ENCODE data around the gene UROD. TPM values are rescaled to one million over a fixed set of nuclear protein-coding genes. Genes with fewer than 3 reads are reported as not detected.

The UROD gene
- total RNA-seq, 1 donor from 2014 or later, result 96.1 TPM

GRCh38 chr1:45004281-45004920 is 7.7 kb upstream of the UROD start:
- Histone ChIP-seq H3K36me3 (ENCODE audit: insufficient read depth, low read length) (peaks cover 36% of the 10 kb centered on the region), H4K20me1 (ENCODE audit: insufficient read depth, low read length) (peaks cover 14% of the 10 kb centered on the region)
- H3K9me3 Mint-ChIP-seq (ENCODE audit: unreplicated experiment), result no peaks in the 10 kb centered on the region

GRCh38 chr1:45005761-45006160 is 6.3 kb upstream of the UROD start:
- Mint-ChIP-seq H3K36me3 (ENCODE audit: low read depth, unreplicated experiment) (peaks cover 29% of the 10 kb centered on the region), H3K4me3 (ENCODE audit: unreplicated experiment) (no peak overlapping the region), H3K27me3 (ENCODE audit: low read depth, unreplicated experiment) (no peaks in the 10 kb centered on the region), H3K9me3 (ENCODE audit: unreplicated experiment) (no peaks in the 10 kb centered on the region), H3K27ac (ENCODE audit: unreplicated experiment) (no peak overlapping the region), H3K4me1 (ENCODE audit: low read depth, unreplicated experiment) (peaks cover 4% of the 10 kb centered on the region)
- Histone ChIP-seq H2AFZ (ENCODE audit: low read depth, low read length) (no peak overlapping the region), H3K36me3 (ENCODE audit: insufficient read depth, low read length) (peaks cover 36% of the 10 kb centered on the region), H3K4me1 (ENCODE audit: insufficient read depth, low read length) (peaks cover 8% of the 10 kb centered on the region), H3K4me3 (ENCODE audit: insufficient read depth, low read depth, low read length) (no peak overlapping the region), H3K27ac (ENCODE audit: low read depth, low read length) (no peak overlapping the region), H3K79me2 (ENCODE audit: insufficient read depth, low read length) (peaks cover 20% of the 10 kb centered on the region), H3K9me3 (ENCODE audit: insufficient read depth, low read depth, low read length) (no peaks in the 10 kb centered on the region), H4K20me1 (ENCODE audit: insufficient read depth, low read length) (peaks cover 26% of the 10 kb centered on the region), H3K4me2 (ENCODE audit: low read length) (no peak overlapping the region), H3K9ac (ENCODE audit: low read length) (no peak overlapping the region), H3K27me3 (ENCODE audit: insufficient read depth, low read length) (no peaks in the 10 kb centered on the region)
- no peak for TF ChIP-seq EZH2 (IDR thresholded peaks at IDR 0.05; ENCODE audit: insufficient read depth, low read length)
- no peak for TF ChIP-seq CTCF (IDR thresholded peaks at IDR 0.05; ENCODE audit: insufficient read depth, low read depth, low read length)
- no peak for FAIRE-seq
- DNase-seq (ENCODE audit: low read depth), result no peak

More at GRCh38 chr1:45004281-45004920, 7.7 kb upstream of the UROD start:
- Histone ChIP-seq H3K27me3 (ENCODE audit: insufficient read depth, low read length) (no peaks in the 10 kb centered on the region), H3K27ac (ENCODE audit: low read depth, low read length) (no peak overlapping the region), H3K4me2 (ENCODE audit: low read length) (no peak overlapping the region), H3K4me3 (ENCODE audit: insufficient read depth, low read depth, low read length) (no peak overlapping the region), H3K79me2 (ENCODE audit: insufficient read depth, low read length) (peaks cover 6% of the 10 kb centered on the region), H3K4me1 (ENCODE audit: insufficient read depth, low read length) (no peaks in the 10 kb centered on the region), H2AFZ (ENCODE audit: low read depth, low read length) (no peak overlapping the region), H3K9me3 (ENCODE audit: insufficient read depth, low read depth, low read length) (no peaks in the 10 kb centered on the region), H3K9ac (ENCODE audit: low read length) (no peak overlapping the region)
- peaks cover 29% of the 10 kb centered on the region for H3K36me3 Mint-ChIP-seq (ENCODE audit: low read depth, unreplicated experiment)
- H3K27me3 Mint-ChIP-seq (ENCODE audit: low read depth, unreplicated experiment), result no peaks in the 10 kb centered on the region
- FAIRE-seq (no peak), DNase-seq (ENCODE audit: low read depth) (no peak)
- H3K4me3 Mint-ChIP-seq (ENCODE audit: unreplicated experiment), result no peak overlapping the region
- H3K27ac Mint-ChIP-seq (ENCODE audit: unreplicated experiment), result no peak overlapping the region
- H3K4me1 Mint-ChIP-seq (ENCODE audit: low read depth, unreplicated experiment), result no peaks in the 10 kb centered on the region
- no peak for TF ChIP-seq EZH2 (IDR thresholded peaks at IDR 0.05; ENCODE audit: insufficient read depth, low read length)
- no peak for TF ChIP-seq CTCF (IDR thresholded peaks at IDR 0.05; ENCODE audit: insufficient read depth, low read depth, low read length)

GRCh38 chr1:45007311-45007710 is 4.7 kb upstream of the UROD start:
- no peak overlapping the region for H3K4me2 ChIP-seq (ENCODE audit: low read length)
- no peak overlapping the region for H3K4me3 ChIP-seq (ENCODE audit: insufficient read depth, low read depth, low read length)
- Mint-ChIP-seq H3K36me3 (ENCODE audit: low read depth, unreplicated experiment) (peaks cover 28% of the 10 kb centered on the region), H3K4me3 (ENCODE audit: unreplicated experiment) (peak overlapping the region; percentile 1), H3K4me1 (ENCODE audit: low read depth, unreplicated experiment) (peaks cover 14% of the 10 kb centered on the region), H3K27ac (ENCODE audit: unreplicated experiment) (no peak overlapping the region), H3K9me3 (ENCODE audit: unreplicated experiment) (peaks cover 2% of the 10 kb centered on the region), H3K27me3 (ENCODE audit: low read depth, unreplicated experiment) (no peaks in the 10 kb centered on the region)
- no peak for DNase-seq (ENCODE audit: low read depth)
- peaks cover 15% of the 10 kb centered on the region for H3K4me1 ChIP-seq (ENCODE audit: insufficient read depth, low read length)
- H3K9me3 ChIP-seq (ENCODE audit: insufficient read depth, low read depth, low read length), result no peaks in the 10 kb centered on the region
- peaks cover 24% of the 10 kb centered on the region for H3K79me2 ChIP-seq (ENCODE audit: insufficient read depth, low read length)
- FAIRE-seq, result no peak
- H3K36me3 ChIP-seq (ENCODE audit: insufficient read depth, low read length), result peaks cover 33% of the 10 kb centered on the region
- H2AFZ ChIP-seq (ENCODE audit: low read depth, low read length), result no peak overlapping the region
- peaks cover 26% of the 10 kb centered on the region for H4K20me1 ChIP-seq (ENCODE audit: insufficient read depth, low read length)
- H3K9ac ChIP-seq (ENCODE audit: low read length), result no peak overlapping the region
- TF ChIP-seq CTCF (IDR thresholded peaks at IDR 0.05; ENCODE audit: insufficient read depth, low read depth, low read length) (no peak), EZH2 (IDR thresholded peaks at IDR 0.05; ENCODE audit: insufficient read depth, low read length) (no peak)
- no peak overlapping the region for H3K27ac ChIP-seq (ENCODE audit: low read depth, low read length)
- no peaks in the 10 kb centered on the region for H3K27me3 ChIP-seq (ENCODE audit: insufficient read depth, low read length)
